NT2/D1 (cell line): ENCODE results near the gene GPSM3.

Source experiments
- SUZ12 ChIP-seq: IDR thresholded peaks from 2 replicates; pipeline ENCODE4 v1.6.1; 2011; ENCODE audit not compliant: insufficient read length, insufficient read depth; ENCODE audit errors: extremely low read depth
- YY1 ChIP-seq: IDR thresholded peaks from 2 replicates; pipeline ENCODE4 v1.6.1; 2011; ENCODE audit not compliant: insufficient read length, insufficient read depth
- ZNF274 ChIP-seq: IDR thresholded peaks from 2 replicates; pipeline ENCODE4 v1.6.1; 2011; ENCODE audit warnings: mild to moderate bottlenecking, low read depth, low read length

DNA sequence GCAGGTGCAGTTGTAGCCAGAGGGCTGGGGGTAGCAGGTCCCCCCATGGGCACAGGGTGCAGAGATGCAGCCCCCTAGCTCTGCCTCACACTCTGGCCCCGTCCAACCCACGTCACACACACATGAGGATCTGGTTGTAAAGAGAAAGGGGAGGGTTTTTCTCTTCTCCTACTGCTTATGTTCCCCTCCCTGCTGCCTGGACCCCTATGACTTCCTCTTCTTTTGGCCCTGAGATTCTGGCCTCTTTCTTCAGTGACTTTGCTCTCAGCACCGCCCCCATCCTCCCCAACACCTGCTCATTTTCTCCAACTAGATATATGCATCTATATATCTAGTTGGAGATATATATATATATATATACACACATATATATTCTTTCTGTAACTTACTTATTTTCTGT, 21.7 kb upstream of the GPSM3 start:
- TF ChIP-seq ZNF274 = no peak
- TF ChIP-seq YY1 = no peak
- TF ChIP-seq SUZ12 = no peak
